ENCODE data around the gene MLXIP.
"Not testable (repeated sequence)": the region's sequence is repeated elsewhere in the genome, so short reads cannot be mapped to it uniquely, and the experiment has no call there.

Gene MLXIP

DNA sequence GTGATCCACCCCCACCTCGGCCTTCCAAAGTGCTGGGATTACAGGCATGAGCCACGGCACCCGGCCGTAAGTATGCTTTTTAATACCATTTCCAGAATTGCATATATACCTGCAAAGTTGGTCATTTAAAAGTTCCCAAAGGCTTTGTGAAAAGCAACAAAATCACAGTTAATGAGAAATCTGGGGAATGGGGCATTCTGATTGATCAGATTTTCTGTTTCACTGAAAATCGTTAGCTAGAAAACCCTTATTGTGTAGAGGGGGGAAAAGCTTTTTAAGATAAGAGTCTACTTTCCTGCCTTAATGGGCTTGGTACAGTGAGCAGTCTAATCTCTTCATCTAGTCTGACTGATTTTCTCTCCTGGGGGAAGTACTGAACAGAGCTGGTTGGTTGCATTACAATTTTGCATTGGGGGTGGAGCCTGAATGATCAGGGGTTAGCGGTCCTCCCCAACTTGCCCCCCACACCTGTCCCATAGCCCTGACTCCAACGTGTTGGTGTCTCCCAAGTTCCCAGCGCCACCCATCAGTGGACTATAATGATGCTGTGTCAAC lies 71.6 kb downstream of the MLXIP start:
- DNase-seq: no peak

- no peak for DNase-seq
Observed at GRCh38 chr12:122152754-122153153, 74.2 kb downstream of the MLXIP start.

- no peak for DNase-seq
Observed at GRCh38 chr12:122155705-122156104, 77.1 kb downstream of the MLXIP start.

DNA sequence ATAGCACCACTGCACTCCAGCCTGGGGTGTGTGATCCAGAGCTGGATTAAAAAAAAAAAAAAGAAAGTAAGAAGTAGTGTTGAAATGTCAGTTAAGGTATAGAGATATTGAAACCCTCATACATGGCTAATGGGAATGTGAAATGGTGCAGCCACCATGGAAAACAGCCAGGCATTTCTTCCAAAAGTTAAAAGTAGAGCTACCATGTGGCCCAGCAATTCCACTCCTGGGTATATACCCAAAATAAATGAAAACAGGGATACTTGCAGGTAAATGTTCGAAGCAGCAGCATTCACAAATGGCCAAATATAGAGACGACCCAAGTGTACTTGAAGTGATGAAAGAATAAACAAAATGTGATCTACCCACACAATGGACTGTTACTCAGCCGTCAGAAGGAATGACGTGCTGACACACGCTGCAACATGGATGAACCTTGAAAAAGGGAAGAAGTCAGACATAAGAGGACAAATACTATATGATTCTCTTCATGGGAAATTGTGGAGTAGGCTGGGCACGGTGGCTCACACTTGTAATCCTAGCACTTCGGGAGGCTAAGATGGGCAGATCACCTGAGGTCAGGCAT lies 80.2 kb downstream of the MLXIP start:
- no peak for DNase-seq

GRCh38 chr12:122159882-122160281 lies 81.3 kb downstream of the MLXIP start:
- no peak for DNase-seq

GRCh38 chr12:122160761-122161160 lies 82.2 kb downstream of the MLXIP start:
- DNase-seq: no peak

DNA sequence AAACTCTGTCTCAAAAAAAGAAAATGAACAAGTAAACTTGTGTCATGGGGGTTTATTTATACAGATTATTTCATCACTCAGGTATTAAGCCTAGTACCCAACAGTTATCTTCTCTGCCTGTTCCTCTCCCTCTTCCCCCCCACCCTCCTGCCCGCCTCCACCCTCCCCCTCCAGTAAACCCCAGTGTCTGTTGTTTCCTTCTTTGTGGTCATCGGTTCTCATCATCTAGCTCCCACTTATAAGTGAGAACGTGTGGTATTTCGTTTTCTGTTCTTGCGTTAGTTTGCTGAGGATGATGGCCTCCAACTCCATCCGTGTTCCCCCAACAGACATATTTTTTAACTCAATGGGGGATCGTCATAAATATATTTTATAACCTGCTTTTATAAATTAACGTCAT lies 83.1 kb downstream of the MLXIP start:
- DNase-seq: no peak

- DNase-seq: no peak
Observed at GRCh38 chr12:122162976-122163375, 84.4 kb downstream of the MLXIP start.

GRCh38 chr12:122166422-122167349 lies 88.1 kb downstream of the MLXIP start:
- DNase-seq: no peak

DNA sequence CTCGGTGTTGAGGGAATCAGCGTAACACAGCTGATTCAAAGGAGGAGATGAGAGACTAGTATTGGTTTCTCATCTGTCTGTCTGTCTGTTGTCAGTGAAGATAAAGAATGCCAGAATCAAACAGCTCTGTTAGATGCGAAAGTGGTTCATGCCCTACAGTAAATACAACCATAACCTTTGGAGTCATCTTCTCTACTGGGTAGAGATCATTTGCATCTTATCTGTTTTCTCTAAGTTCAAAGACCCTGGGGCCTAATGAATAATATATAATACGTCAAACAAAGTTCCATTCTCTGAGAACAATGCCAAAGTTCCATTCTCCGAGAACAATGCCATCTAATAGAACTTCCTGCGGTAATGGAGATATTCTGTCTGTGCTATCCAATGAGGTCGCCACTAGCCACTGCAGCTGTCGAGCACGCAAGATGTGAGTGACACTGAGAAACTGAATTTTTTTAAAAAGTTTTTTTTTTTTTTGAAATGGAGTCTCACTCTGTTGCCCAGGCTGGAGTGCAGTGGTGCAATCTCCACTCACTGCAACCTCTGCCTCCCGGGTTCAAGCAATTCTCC lies 88.9 kb downstream of the MLXIP start:
- no peak for DNase-seq

- no peak for DNase-seq
Observed at GRCh38 chr12:122168492-122168891, 89.9 kb downstream of the MLXIP start.

- no peak for DNase-seq
Observed at GRCh38 chr12:122171399-122171798, 92.8 kb downstream of the MLXIP start.

DNA sequence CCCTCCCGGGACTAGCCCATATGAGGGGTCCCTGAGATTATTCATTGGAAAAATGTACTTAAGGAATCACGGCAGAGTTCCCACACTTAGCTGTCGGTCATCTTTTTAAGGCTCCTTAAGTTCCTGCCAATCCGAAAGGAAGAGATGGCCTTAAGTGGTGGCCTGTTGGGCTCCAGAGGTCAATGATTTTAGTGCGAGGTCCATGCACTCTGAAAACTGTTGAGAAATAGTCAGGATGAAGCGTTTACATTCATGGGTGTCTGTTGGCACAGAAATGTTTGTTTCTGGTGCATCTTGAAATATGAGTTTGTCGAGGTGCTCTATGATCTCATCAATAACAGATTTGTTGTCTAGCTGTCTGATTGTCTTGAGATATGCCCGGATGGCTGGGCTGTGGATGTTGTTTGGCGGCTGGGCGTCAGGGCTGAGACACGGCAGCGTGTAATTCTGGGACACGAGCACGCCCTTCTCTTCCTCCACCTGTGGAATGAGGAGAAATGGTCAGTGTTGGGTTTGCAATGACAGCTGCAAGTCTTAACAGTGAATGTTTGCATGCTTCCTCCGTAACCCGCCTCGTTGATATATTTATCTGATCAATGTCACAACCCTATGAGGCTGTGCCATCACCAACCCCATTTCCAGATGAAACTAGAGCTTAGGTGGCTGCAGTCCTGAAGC lies 93.8 kb downstream of the MLXIP start:
- DNase-seq: no peak

GRCh38 chr12:122174155-122174845 lies 95.7 kb downstream of the MLXIP start, which contains the start of gene IL31:
IL31 (minus strand) TSS chr12:122174221; CDS start chr12:122174172, 49 bp downstream.
- DNase-seq: no peak

DNA sequence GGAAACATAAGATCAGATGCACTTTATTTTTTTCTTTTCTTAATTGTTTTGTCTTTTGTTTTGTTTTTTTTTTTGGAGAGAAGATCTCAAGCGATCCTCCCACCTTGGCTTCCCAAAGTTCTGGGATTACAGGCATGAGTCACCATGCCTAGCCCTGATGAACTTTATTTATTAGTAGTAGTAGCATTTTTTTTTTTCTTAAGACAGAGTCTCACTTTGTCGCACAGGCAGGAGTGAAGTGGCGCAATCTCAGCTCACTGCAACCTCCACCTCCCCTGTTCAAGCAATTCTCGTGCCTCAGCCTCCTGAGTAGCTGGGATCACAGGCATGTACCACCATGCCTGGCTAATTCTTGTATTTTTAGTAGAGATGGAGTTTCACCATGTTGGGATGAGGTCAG lies 97.9 kb downstream of the MLXIP start:
- DNase-seq: not testable (repeated sequence)

GRCh38 chr12:122182887-122183587 lies 104.5 kb downstream of the MLXIP start, which contains the start of gene LRRC43:
LRRC43 (plus strand) TSS chr12:122183123; CDS start chr12:122183145, 22 bp downstream.
- DNase-seq: no peak

GRCh38 chr12:122183588-122183940 lies 105.0 kb downstream of the MLXIP start:
- no peak for DNase-seq

DNA sequence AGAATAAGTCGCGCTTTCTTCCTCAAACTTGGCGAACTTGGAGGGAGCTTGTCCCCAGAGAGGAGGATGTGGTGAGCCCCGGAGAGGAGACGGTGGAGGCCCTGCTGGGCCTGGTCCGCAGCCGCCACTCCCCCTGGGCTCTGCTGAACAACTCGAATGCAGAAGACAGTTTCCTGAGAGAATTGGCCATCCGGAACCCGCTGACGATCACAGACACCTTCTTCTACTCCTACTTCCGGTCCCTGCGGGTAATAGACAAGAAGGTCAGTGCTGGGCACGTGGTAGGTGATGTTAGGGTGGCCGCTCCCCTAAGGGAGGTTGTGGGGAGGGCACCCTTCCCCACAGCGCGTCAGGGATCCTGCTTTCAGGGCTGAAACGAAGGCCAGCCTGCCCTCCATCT lies 106.0 kb downstream of the MLXIP start:
- no peak for DNase-seq

DNA sequence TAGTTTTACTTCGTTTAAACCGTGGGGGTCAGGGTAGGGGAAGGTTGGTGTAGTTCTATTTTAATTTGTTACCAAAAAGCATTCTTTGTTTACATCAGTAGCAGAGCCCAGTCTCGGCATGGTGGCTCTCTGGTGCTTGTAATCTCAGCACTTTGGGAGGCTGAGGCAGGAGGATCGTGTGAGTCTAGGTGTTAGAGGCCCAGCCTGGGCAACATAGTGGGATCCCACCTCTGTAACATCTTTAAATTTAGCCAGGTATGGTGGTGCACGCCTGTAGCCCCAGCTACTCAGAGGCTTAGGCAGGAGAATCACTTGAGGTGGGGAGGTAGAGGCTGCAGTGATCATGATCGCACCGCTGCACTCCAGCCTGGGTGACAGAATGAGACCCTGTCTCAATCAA lies 106.5 kb downstream of the MLXIP start:
- no peak for DNase-seq

- no peak for DNase-seq
Observed at GRCh38 chr12:122185494-122186082, 107.0 kb downstream of the MLXIP start.

- DNase-seq: no peak
Observed at GRCh38 chr12:122187466-122187865, 108.9 kb downstream of the MLXIP start.

Data from fibroblast of skin of abdomen (primary cell).